ENCODE results near the gene PARP12.

GRCh38 chr7:140062118-140062527 lies 628 bp downstream of the PARP12 start:
- TF ChIP-seq CTCF (IDR thresholded peaks at IDR 0.05; ENCODE audit: low read depth, low read length, poor library complexity, severe bottlenecking), result no peak
- TF ChIP-seq EZH2phosphoT487 (IDR thresholded peaks at IDR 0.05; ENCODE audit: borderline replicate concordance, low read length), result no peak

Data from DOHH2 (cell line).